ENCODE results near the gene PSRC1.
A peak's percentile ranks its signal among the peaks of the same experiment; 100 is the strongest.
"Not testable (repeated sequence)": the region's sequence is repeated elsewhere in the genome, so short reads cannot be mapped to it uniquely, and the experiment has no call there.

The PSRC1 gene

GRCh38 chr1:109296782-109297181, 13.8 kb upstream of the PSRC1 start:
- no peaks in the 10 kb centered on the region for H3K36me3 ChIP-seq (ENCODE audit: control insufficient read depth in 5 of 5, insufficient read depth in 5 of 5, low read length in 5 of 5)
- no peak overlapping the region for H3K9ac ChIP-seq (ENCODE audit: low read length in 5 of 5)
- no peak overlapping the region for H3K27ac ChIP-seq (ENCODE audit: low read depth, low read length)

GRCh38 chr1:109295712-109296415, 12.9 kb upstream of the PSRC1 start:
- no peak overlapping the region for H3K4me3 ChIP-seq (ENCODE audit: low read depth in 1 of 5, low read length in 5 of 5)
- no peaks in the 10 kb centered on the region for H3K36me3 ChIP-seq (ENCODE audit: control insufficient read depth in 5 of 5, insufficient read depth in 5 of 5, low read length in 5 of 5)
- peaks cover 7 to 20% (median 19%) of the 10 kb centered on the region in 5 donors for H3K4me1 ChIP-seq (ENCODE audit: control insufficient read depth in 5 of 5, insufficient read depth in 5 of 5, low read length in 5 of 5)
- H3K27me3 ChIP-seq (ENCODE audit: control insufficient read depth in 5 of 5, insufficient read depth in 4 of 5, low read length in 5 of 5) = peaks cover 0 to 3% (median 0%) of the 10 kb centered on the region in 5 donors
- no peaks in the 10 kb centered on the region for H3K9me3 ChIP-seq (ENCODE audit: control insufficient read depth in 5 of 5, low read length in 5 of 5)
- H3K27ac ChIP-seq (ENCODE audit: low read depth, low read length) = no peak overlapping the region
- no peak overlapping the region for H3K9ac ChIP-seq (ENCODE audit: low read length in 5 of 5)

More at GRCh38 chr1:109296782-109297181, 13.8 kb upstream of the PSRC1 start:
- H3K27me3 ChIP-seq (ENCODE audit: control insufficient read depth in 5 of 5, insufficient read depth in 4 of 5, low read length in 5 of 5) = peaks cover 0 to 3% (median 0%) of the 10 kb centered on the region in 5 donors
- H3K4me3 ChIP-seq (ENCODE audit: low read depth in 1 of 5, low read length in 5 of 5) = no peak overlapping the region
- no peaks in the 10 kb centered on the region for H3K9me3 ChIP-seq (ENCODE audit: control insufficient read depth in 5 of 5, low read length in 5 of 5)
- peaks cover 7 to 20% (median 19%) of the 10 kb centered on the region in 5 donors for H3K4me1 ChIP-seq (ENCODE audit: control insufficient read depth in 5 of 5, insufficient read depth in 5 of 5, low read length in 5 of 5)

- Histone ChIP-seq H3K4me1 (ENCODE audit: control insufficient read depth in 5 of 5, insufficient read depth in 5 of 5, low read length in 5 of 5) (peaks cover 6 to 12% (median 11%) of the 10 kb centered on the region in 5 donors), H3K9me3 (ENCODE audit: control insufficient read depth in 5 of 5, low read length in 5 of 5) (no peaks in the 10 kb centered on the region), H3K4me3 (ENCODE audit: low read depth in 1 of 5, low read length in 5 of 5) (no peak overlapping the region), H3K27ac (ENCODE audit: low read depth, low read length) (no peak overlapping the region), H3K9ac (ENCODE audit: low read length in 5 of 5) (no peak overlapping the region), H3K36me3 (ENCODE audit: control insufficient read depth in 5 of 5, insufficient read depth in 5 of 5, low read length in 5 of 5) (no peaks in the 10 kb centered on the region), H3K27me3 (ENCODE audit: control insufficient read depth in 5 of 5, insufficient read depth in 4 of 5, low read length in 5 of 5) (peaks cover 0 to 3% (median 0%) of the 10 kb centered on the region in 5 donors)
Measured at GRCh38 chr1:109294481-109294880, 11.5 kb upstream of the PSRC1 start.

GRCh38 chr1:109293026-109293425, 10.1 kb upstream of the PSRC1 start:
- Histone ChIP-seq H3K9ac (ENCODE audit: low read length in 5 of 5) (no peak overlapping the region), H3K27me3 (ENCODE audit: control insufficient read depth in 5 of 5, insufficient read depth in 4 of 5, low read length in 5 of 5) (peaks cover 0 to 3% (median 0%) of the 10 kb centered on the region in 5 donors), H3K4me3 (ENCODE audit: low read depth in 1 of 5, low read length in 5 of 5) (no peak overlapping the region), H3K4me1 (ENCODE audit: control insufficient read depth in 5 of 5, insufficient read depth in 5 of 5, low read length in 5 of 5) (no peaks in the 10 kb centered on the region), H3K36me3 (ENCODE audit: control insufficient read depth in 5 of 5, insufficient read depth in 5 of 5, low read length in 5 of 5) (no peaks in the 10 kb centered on the region), H3K27ac (ENCODE audit: low read depth, low read length) (no peak overlapping the region), H3K9me3 (ENCODE audit: control insufficient read depth in 5 of 5, low read length in 5 of 5) (no peaks in the 10 kb centered on the region)

- H3K27ac ChIP-seq (ENCODE audit: low read depth, low read length) = no peak overlapping the region
- no peaks in the 10 kb centered on the region for H3K36me3 ChIP-seq (ENCODE audit: control insufficient read depth in 5 of 5, insufficient read depth in 5 of 5, low read length in 5 of 5)
- H3K9ac ChIP-seq (ENCODE audit: low read length in 5 of 5) = no peak overlapping the region
- H3K4me1 ChIP-seq (ENCODE audit: control insufficient read depth in 5 of 5, insufficient read depth in 5 of 5, low read length in 5 of 5) = no peaks in the 10 kb centered on the region
- H3K4me3 ChIP-seq (ENCODE audit: low read depth in 1 of 5, low read length in 5 of 5) = no peak overlapping the region
- no peaks in the 10 kb centered on the region for H3K9me3 ChIP-seq (ENCODE audit: control insufficient read depth in 5 of 5, low read length in 5 of 5)
- peaks cover 0 to 3% (median 0%) of the 10 kb centered on the region in 5 donors for H3K27me3 ChIP-seq (ENCODE audit: control insufficient read depth in 5 of 5, insufficient read depth in 4 of 5, low read length in 5 of 5)
Measured at GRCh38 chr1:109292364-109292763, 9.4 kb upstream of the PSRC1 start.

- Histone ChIP-seq H3K4me1 (ENCODE audit: control insufficient read depth in 5 of 5, insufficient read depth in 5 of 5, low read length in 5 of 5) (no peaks in the 10 kb centered on the region), H3K27ac (ENCODE audit: low read depth, low read length) (no peak overlapping the region), H3K9ac (ENCODE audit: low read length in 5 of 5) (no peak overlapping the region), H3K4me3 (ENCODE audit: low read depth in 1 of 5, low read length in 5 of 5) (no peak overlapping the region), H3K36me3 (ENCODE audit: control insufficient read depth in 5 of 5, insufficient read depth in 5 of 5, low read length in 5 of 5) (no peaks in the 10 kb centered on the region), H3K9me3 (ENCODE audit: control insufficient read depth in 5 of 5, low read length in 5 of 5) (no peaks in the 10 kb centered on the region), H3K27me3 (ENCODE audit: control insufficient read depth in 5 of 5, insufficient read depth in 4 of 5, low read length in 5 of 5) (peaks cover 0 to 3% (median 0%) of the 10 kb centered on the region in 5 donors)
Measured at GRCh38 chr1:109290998-109291397, 8.1 kb upstream of the PSRC1 start.

GRCh38 chr1:109290137-109290536, 7.2 kb upstream of the PSRC1 start:
- Histone ChIP-seq H3K4me3 (ENCODE audit: low read depth in 1 of 5, low read length in 5 of 5) (no peak overlapping the region), H3K9ac (ENCODE audit: low read length in 5 of 5) (no peak overlapping the region), H3K9me3 (ENCODE audit: control insufficient read depth in 5 of 5, low read length in 5 of 5) (no peaks in the 10 kb centered on the region), H3K27me3 (ENCODE audit: control insufficient read depth in 5 of 5, insufficient read depth in 4 of 5, low read length in 5 of 5) (no peaks in the 10 kb centered on the region), H3K4me1 (ENCODE audit: control insufficient read depth in 5 of 5, insufficient read depth in 5 of 5, low read length in 5 of 5) (no peaks in the 10 kb centered on the region), H3K27ac (ENCODE audit: low read depth, low read length) (no peak overlapping the region), H3K36me3 (ENCODE audit: control insufficient read depth in 5 of 5, insufficient read depth in 5 of 5, low read length in 5 of 5) (no peaks in the 10 kb centered on the region)

- not testable (repeated sequence) for H3K9me3 ChIP-seq (ENCODE audit: control insufficient read depth in 5 of 5, low read length in 5 of 5); H3K9ac ChIP-seq (ENCODE audit: low read length in 5 of 5); H3K4me3 ChIP-seq (ENCODE audit: low read depth in 1 of 5, low read length in 5 of 5); H3K36me3 ChIP-seq (ENCODE audit: control insufficient read depth in 5 of 5, insufficient read depth in 5 of 5, low read length in 5 of 5); H3K27me3 ChIP-seq (ENCODE audit: control insufficient read depth in 5 of 5, insufficient read depth in 4 of 5, low read length in 5 of 5); H3K27ac ChIP-seq (ENCODE audit: low read depth, low read length)
- peaks cover 2 to 21% (median 20%) of the 10 kb centered on the region in 5 donors for H3K4me1 ChIP-seq (ENCODE audit: control insufficient read depth in 5 of 5, insufficient read depth in 5 of 5, low read length in 5 of 5)
Measured at GRCh38 chr1:109286762-109287161, 3.8 kb upstream of the PSRC1 start.

- Histone ChIP-seq H3K27me3 (ENCODE audit: control insufficient read depth in 5 of 5, insufficient read depth in 4 of 5, low read length in 5 of 5) (no peaks in the 10 kb centered on the region), H3K4me1 (ENCODE audit: control insufficient read depth in 5 of 5, insufficient read depth in 5 of 5, low read length in 5 of 5) (peaks cover 2 to 24% (median 22%) of the 10 kb centered on the region in 5 donors), H3K36me3 (ENCODE audit: control insufficient read depth in 5 of 5, insufficient read depth in 5 of 5, low read length in 5 of 5) (no peaks in the 10 kb centered on the region), H3K4me3 (ENCODE audit: low read depth in 1 of 5, low read length in 5 of 5) (peak overlapping the region; percentile 66 to 86 (median 81)), H3K9ac (ENCODE audit: low read length in 5 of 5) (peak overlapping the region; percentile 11 to 89 (median 81)), H3K27ac (ENCODE audit: low read depth, low read length) (peak overlapping the region; percentile 61), H3K9me3 (ENCODE audit: control insufficient read depth in 5 of 5, low read length in 5 of 5) (no peaks in the 10 kb centered on the region)
Measured at GRCh38 chr1:109283748-109284600, 1.0 kb upstream of the PSRC1 start.

- Histone ChIP-seq H3K4me1 (ENCODE audit: control insufficient read depth in 5 of 5, insufficient read depth in 5 of 5, low read length in 5 of 5) (peaks cover 2 to 26% (median 22%) of the 10 kb centered on the region in 5 donors), H3K9ac (ENCODE audit: low read length in 5 of 5) (peak overlapping the region in 4 of 5 donors; percentile 54 to 89 (median 64)), H3K27ac (ENCODE audit: low read depth, low read length) (no peak overlapping the region)
Measured at GRCh38 chr1:109282497-109282951, 421 bp downstream of the PSRC1 start.

More at GRCh38 chr1:109282497-109282951, 421 bp downstream of the PSRC1 start:
- H3K27me3 ChIP-seq (ENCODE audit: control insufficient read depth in 5 of 5, insufficient read depth in 4 of 5, low read length in 5 of 5) = no peaks in the 10 kb centered on the region
- H3K4me3 ChIP-seq (ENCODE audit: low read depth in 1 of 5, low read length in 5 of 5) = peak overlapping the region; percentile 38 to 86 (median 72)
- no peaks in the 10 kb centered on the region for H3K36me3 ChIP-seq (ENCODE audit: control insufficient read depth in 5 of 5, insufficient read depth in 5 of 5, low read length in 5 of 5)
- no peaks in the 10 kb centered on the region for H3K9me3 ChIP-seq (ENCODE audit: control insufficient read depth in 5 of 5, low read length in 5 of 5)
